K562 (cell line): ENCODE measurements around the gene KLHL6. TPM values are rescaled to one million over a fixed set of nuclear protein-coding genes. Genes with fewer than 3 reads are reported as not detected.

Experiments
- ATAC-seq: fragments of 200-7000 bp; cut with Tn5 transposase; 3 replicates; pipeline ENCODE4 v1.9.1; 2020; ENCODE audit warnings: moderate library complexity
- BruUV-seq: library from RNA; stranded (reverse); fragments of 400-500 nt; replicated peaks from 2 replicates; lab custom pipeline; 2021; lab: Mats Ljungman, UMichigan
- CTCF ChIA-PET: fragments of 300-600 bp; formaldehyde crosslinking; extraction: SDS; loops from one replicate; lab custom pipeline; 2021; ENCODE audit warnings: low intra/inter-chr PET ratio; lab: Yijun Ruan, JAX
- POLR2A ChIA-PET: fragments of 300-600, 350-650 bp; sonication (Branson Sonifier 250); formaldehyde crosslinking; extraction: SDS; loops from one replicate; lab custom pipeline; 2021; ENCODE audit warnings: antibody characterized with exemption, inconsistent platforms; lab: Yijun Ruan, JAX
- DNase-seq, 4 experiments: peaks; one replicate each; pipeline versions ENCODE4 v3.0.0 to v3.0.0-alpha.2; 2011 to 2018; ENCODE audit warnings: low spot score in 3 of 4, mixed read lengths in 3 of 4; ENCODE audit errors: extremely low read depth in 1 of 4
- FAIRE-seq: peaks from 2 replicates; lab custom pipeline; 2011; peaks lifted over from hg19 to GRCh38; lab: Jason Lieb, UNC
- H2AFZ ChIP-seq: 2 replicates; pipeline ENCODE4 v1.6.0; 2011; ENCODE audit warnings: low read depth, low read length, control low read depth, inconsistent platforms
- H3K27ac ChIP-seq: fragments of 200-600 bp; 3 replicates; pipeline ENCODE4 v1.8.0; 2011; ENCODE audit warnings: low read depth, mild to moderate bottlenecking, control low read depth, inconsistent platforms, low read length, moderate library complexity, mixed read lengths; ENCODE audit errors: extremely low read depth
- H3K27me3 ChIP-seq, 2 experiments: fragments of 300-600 bp in 1 of 2; 2 replicates in 1 of 2; 3 replicates in 1 of 2; pipeline versions ENCODE4 v1.6.0 to v1.8.0; 2011; ENCODE audit warnings: inconsistent platforms in 2 of 2, low read length in 2 of 2, mild to moderate bottlenecking in 1 of 2, mixed read lengths in 1 of 2, moderate library complexity in 1 of 2; ENCODE audit not compliant: control insufficient read depth in 2 of 2, insufficient read depth in 2 of 2
- H3K36me3 ChIP-seq: fragments of 300-600 bp; 3 replicates; pipeline ENCODE4 v1.8.0; 2011; ENCODE audit warnings: mild to moderate bottlenecking, low read length, inconsistent platforms; ENCODE audit not compliant: control insufficient read depth, insufficient read depth
- H3K4me1 ChIP-seq, 2 experiments: fragments of 200-600 bp in 1 of 2; replicated peaks in 1 of 2; 2 replicates in 1 of 2; 3 replicates in 1 of 2; pipeline versions ENCODE4 v1.5.1 to v1.8.0; 2011; ENCODE audit warnings: inconsistent platforms in 2 of 2, low read length in 2 of 2, mild to moderate bottlenecking in 1 of 2, mixed read lengths in 1 of 2, moderate library complexity in 1 of 2; ENCODE audit not compliant: control insufficient read depth in 2 of 2, insufficient read depth in 2 of 2
- H3K4me2 ChIP-seq: 2 replicates; pipeline ENCODE4 v1.6.1; 2011; ENCODE audit warnings: low read length, control low read depth, inconsistent platforms, mixed read lengths; ENCODE audit not compliant: insufficient read depth
- H3K4me3 ChIP-seq: fragments of 200-600 bp; sonication (generic), shearing (Covaris generic); 2 replicates; pipeline ENCODE4 v1.5.1; 2016; ENCODE audit warnings: control low read depth, inconsistent platforms
- H3K79me2 ChIP-seq: fragments of 200-600 bp; 3 replicates; pipeline ENCODE4 v1.8.0; 2011; ENCODE audit warnings: low read length, inconsistent platforms; ENCODE audit not compliant: control insufficient read depth, insufficient read depth
- H3K9ac ChIP-seq, 2 experiments: 2 replicates each; pipeline versions ENCODE4 v1.6.0 to v1.6.1; 2011; ENCODE audit warnings: low read depth in 2 of 2, low read length in 2 of 2, control low read depth in 1 of 2, inconsistent platforms in 1 of 2, mild to moderate bottlenecking in 1 of 2, mixed read lengths in 1 of 2; ENCODE audit not compliant: insufficient read depth in 1 of 2
- H3K9me1 ChIP-seq: one replicate; pipeline ENCODE4 v1.6.0; 2011; ENCODE audit warnings: inconsistent platforms, mild to moderate bottlenecking, low read length, moderate library complexity; ENCODE audit not compliant: control insufficient read depth, insufficient read depth
- H3K9me3 ChIP-seq: replicated peaks from 2 replicates; pipeline ENCODE4 v1.5.1; 2011; ENCODE audit warnings: low read depth, low read length, inconsistent platforms; ENCODE audit not compliant: control insufficient read depth, insufficient read depth
- H4K20me1 ChIP-seq: replicated peaks from 2 replicates; pipeline ENCODE4 v1.6.1; 2011; ENCODE audit warnings: low read length, inconsistent platforms, mixed read lengths; ENCODE audit not compliant: control insufficient read depth, insufficient read depth
- ATF3 ChIP-seq, 2 experiments: fragments of 450-650 bp in 1 of 2; sonication (generic) in 1 of 2; formaldehyde crosslinking in 1 of 2; IDR thresholded peaks in 1 of 2; conservative IDR thresholded peaks in 1 of 2; 2 replicates each; pipeline versions ENCODE4 v1.6.1 to v1.8.1; 2016 to 2023; ENCODE audit warnings: mild to moderate bottlenecking in 2 of 2, moderate library complexity in 2 of 2, inconsistent platforms in 1 of 2, missing genetic modification reagents in 1 of 2
- DPF2 ChIP-seq: fragments of 450-650 bp; IDR thresholded peaks from 2 replicates; pipeline ENCODE4 v1.6.1; 2016
- ELF1 ChIP-seq: fragments of 200-800 bp; sonication (Bioruptor generic); IDR thresholded peaks from 2 replicates; pipeline ENCODE4 v1.6.1; 2016; ENCODE audit warnings: missing genetic modification characterization, missing compliant biosample characterization
- HCFC1 ChIP-seq: IDR thresholded peaks from 2 replicates; pipeline ENCODE4 v1.6.1; 2012; ENCODE audit warnings: low read depth, low read length, improper control_type of control experiment
- RNF2 ChIP-seq: sonication (generic); IDR thresholded peaks from 2 replicates; pipeline ENCODE4 v1.6.1; 2016
- SRSF3 ChIP-seq: fragments of 200-400 bp; formaldehyde crosslinking; IDR thresholded peaks from 2 replicates; pipeline ENCODE4 v1.6.1; 2016; ENCODE audit warnings: mild to moderate bottlenecking, low read length, moderate library complexity; ENCODE audit not compliant: insufficient read depth
- TCF7 ChIP-seq: sonication (generic); IDR thresholded peaks from 2 replicates; pipeline ENCODE4 v1.6.1; 2016; ENCODE audit warnings: antibody characterized with exemption, borderline replicate concordance
- ZNF146 ChIP-seq: IDR thresholded peaks from one replicate; pipeline ENCODE4 v1.6.1; 2018; ENCODE audit warnings: missing compliant biosample characterization; ENCODE audit not compliant: unreplicated experiment
- ZNF644 ChIP-seq: fragments of 200-800 bp; sonication (Bioruptor generic); IDR thresholded peaks from 2 replicates; pipeline ENCODE4 v1.6.1; 2016; ENCODE audit warnings: low read depth, missing genetic modification characterization, missing compliant biosample characterization
- ZSCAN32 ChIP-seq: fragments of 450-650 bp; formaldehyde crosslinking; IDR thresholded peaks from 2 replicates; pipeline ENCODE4 v1.4.0; 2020; ENCODE audit warnings: mild to moderate bottlenecking, moderate library complexity
- WGBS: fragments of 100-300 bp; shearing (Covaris generic); methylation state at CpG from one replicate; pipeline ENCODE4 v1.1.6; 2016; ENCODE audit warnings: low coverage, mixed read lengths; ENCODE audit not compliant: insufficient coverage; ENCODE audit errors: missing lambda C conversion rate; 5-methylcytosine and 5-hydroxymethylcytosine counted together
- in situ Hi-C: fragments of 300-500 bp; cut with MboI; formaldehyde crosslinking; loops from 4 replicates; pipeline ENCODE4 v1.15.0; 2018; ENCODE audit warnings: inconsistent platforms, mixed read lengths
- intact Hi-C: fragments of 100-400 bp; cut with micrococcal nuclease; formaldehyde crosslinking; loops from 2 replicates; pipeline ENCODE4 v1.14.2; 2022
- polyA plus RNA-seq, 8 experiments: library from polyadenylated mRNA; depleted of rRNA in 4 of 8; stranded (reverse) in 5 of 8; unstranded in 3 of 8; fragments of >200 nt; fragmentation: Nextera tagmentation in 2 of 8; fragmentation: Illumina TruSeq in 1 of 8; extraction: Ambion mirVana in 2 of 8; extraction: Trizol in 1 of 8; gene quantifications; 2 replicates each; pipeline versions ENCODE4 v1.2.1 to v1.2.3, GENCODE V29; 2011 to 2014; ENCODE audit warnings: inconsistent platforms in 1 of 8, missing spikeins in 1 of 8
- total RNA-seq, 7 experiments: library from RNA; depleted of rRNA in 6 of 7; stranded (reverse); fragments of >200 nt in 6 of 7; fragmentation: Illumina TruSeq in 2 of 7; extraction: Trizol in 2 of 7; gene quantifications; 2 replicates each; pipeline versions ENCODE4 v1.2.1 to v1.2.3, GENCODE V29; 2011 to 2021; ENCODE audit warnings: low replicate concordance in 1 of 7
- TF ChIP-seq, protein P1 (sequence below): fragments of 450-650 bp; IDR thresholded peaks from 2 replicates; pipeline ENCODE4 v1.6.1; 2017; ENCODE audit warnings: mild to moderate bottlenecking, moderate library complexity
- TF ChIP-seq, protein P2 (sequence below): fragments of 450-650 bp; IDR thresholded peaks from 2 replicates; pipeline ENCODE4 v1.6.1; 2016; ENCODE audit warnings: mild to moderate bottlenecking

Gene KLHL6
- total and polyA plus RNA-seq, 9 of the 15 experiments (the other 6 are each of a cell fraction or from before 2014, with no cell fraction given), result 0.18 to 2.1 (median 1.4) TPM

- Histone ChIP-seq H3K9ac (no peak overlapping the region), H3K36me3 (no peaks in the 10 kb centered on the region), H3K9me1 (no peaks in the 10 kb centered on the region), H3K4me2 (no peak overlapping the region), H3K9me3 (peaks cover 13% of the 10 kb centered on the region), H3K79me2 (no peaks in the 10 kb centered on the region), H3K27ac (no peak overlapping the region), H2AFZ (peak overlapping the region; percentile 72), H4K20me1 (no peaks in the 10 kb centered on the region), H3K27me3 (no peaks in the 10 kb centered on the region), H3K4me1 (peaks cover 4 to 42% of the 10 kb centered on the region in 2 experiments; a peak in 4 of 5 replicates), H3K4me3 (no peak overlapping the region)
- 51% methylated on average over 3 of the region's 3 CpGs for WGBS
- in situ Hi-C loops (no loop called here), intact Hi-C loops (no loop called here)
- no peak for ATAC-seq
- ChIA-PET CTCF (no interaction called here), POLR2A (interaction anchor here (0.7 kb wide), 2 partner anchors 9 to 29 kb away, joined by 3 read pairs; no protein-coding TSS in a partner anchor)
- no TSS peak for BruUV-seq
- no peak for FAIRE-seq
- TF ChIP-seq ZNF644 (no peak), ZSCAN32 (no peak), RNF2 (no peak), TCF7 (no peak), ELF1 (no peak)
- no peak for DNase-seq
Observed at GRCh38 chr3:183439515-183439914, 116.0 kb downstream of the KLHL6 start.

DNA sequence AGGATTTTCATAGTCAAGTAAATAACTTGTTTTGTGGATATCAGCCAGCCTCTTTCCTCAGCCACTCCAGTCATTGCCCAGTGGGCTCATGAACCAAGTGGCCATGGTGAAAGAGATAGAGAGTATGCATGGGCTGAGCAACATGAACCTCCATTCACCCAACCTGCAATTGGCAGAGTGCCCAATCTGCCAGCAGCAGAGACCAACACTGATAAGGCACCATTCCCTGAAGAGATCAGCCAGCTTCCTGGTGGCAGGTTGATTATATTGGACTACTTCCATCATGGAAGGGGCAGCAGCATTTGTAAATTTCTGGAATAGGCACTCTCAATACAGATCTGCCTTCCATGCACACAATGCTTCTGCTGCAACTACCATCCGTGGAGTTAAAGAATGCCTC is 116.8 kb downstream of the KLHL6 start:
- intact Hi-C loops (no loop called here), in situ Hi-C loops (no loop called here)
- H3K27me3 ChIP-seq, result no peaks in the 10 kb centered on the region
- ChIA-PET CTCF (no interaction called here), POLR2A (interaction anchor here (3.2 kb wide), 1 partner anchor 10 kb away, joined by 19 read pairs; no protein-coding TSS in a partner anchor)
- H3K27ac ChIP-seq, result no peak overlapping the region
- no peaks in the 10 kb centered on the region for H3K36me3 ChIP-seq
- H3K9me1 ChIP-seq, result no peaks in the 10 kb centered on the region
- no peak; the same call in 2 of the 3 replicates for ATAC-seq
- FAIRE-seq, result no peak
- peaks cover 6% of the 10 kb centered on the region for H3K9me3 ChIP-seq
- 0 out of 4 replicates have a peak overlapping the region, but pooled peaks of 1 of the 2 experiments have one; percentile 20 for H3K9ac ChIP-seq
- 8% methylated on average over 1 of the region's 1 CpG for WGBS
- no peaks in the 10 kb centered on the region for H3K79me2 ChIP-seq
- no TSS peak for BruUV-seq
- H3K4me1 ChIP-seq, result peaks cover 4 to 44% of the 10 kb centered on the region in 2 experiments; a peak in 4 of 5 replicates
- H4K20me1 ChIP-seq, result no peaks in the 10 kb centered on the region
- peak overlapping the region; percentile 44 for H3K4me2 ChIP-seq
- peak overlapping the region; percentile 72; the same call in 1 of the 2 replicates for H2AFZ ChIP-seq
- no peak overlapping the region for H3K4me3 ChIP-seq
- peak in 1 of 4 experiments; percentile 56 for DNase-seq
- TF ChIP-seq DPF2, result no peak
- no peak for TF ChIP-seq ZNF146 (CRISPR knock-in tag)
- no peak for TF ChIP-seq SRSF3
- TF ChIP-seq, protein P1, sequence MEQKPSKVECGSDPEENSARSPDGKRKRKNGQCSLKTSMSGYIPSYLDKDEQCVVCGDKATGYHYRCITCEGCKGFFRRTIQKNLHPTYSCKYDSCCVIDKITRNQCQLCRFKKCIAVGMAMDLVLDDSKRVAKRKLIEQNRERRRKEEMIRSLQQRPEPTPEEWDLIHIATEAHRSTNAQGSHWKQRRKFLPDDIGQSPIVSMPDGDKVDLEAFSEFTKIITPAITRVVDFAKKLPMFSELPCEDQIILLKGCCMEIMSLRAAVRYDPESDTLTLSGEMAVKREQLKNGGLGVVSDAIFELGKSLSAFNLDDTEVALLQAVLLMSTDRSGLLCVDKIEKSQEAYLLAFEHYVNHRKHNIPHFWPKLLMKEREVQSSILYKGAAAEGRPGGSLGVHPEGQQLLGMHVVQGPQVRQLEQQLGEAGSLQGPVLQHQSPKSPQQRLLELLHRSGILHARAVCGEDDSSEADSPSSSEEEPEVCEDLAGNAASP, result no peak
- TF ChIP-seq HCFC1, result no peak
- TF ChIP-seq, protein P2, sequence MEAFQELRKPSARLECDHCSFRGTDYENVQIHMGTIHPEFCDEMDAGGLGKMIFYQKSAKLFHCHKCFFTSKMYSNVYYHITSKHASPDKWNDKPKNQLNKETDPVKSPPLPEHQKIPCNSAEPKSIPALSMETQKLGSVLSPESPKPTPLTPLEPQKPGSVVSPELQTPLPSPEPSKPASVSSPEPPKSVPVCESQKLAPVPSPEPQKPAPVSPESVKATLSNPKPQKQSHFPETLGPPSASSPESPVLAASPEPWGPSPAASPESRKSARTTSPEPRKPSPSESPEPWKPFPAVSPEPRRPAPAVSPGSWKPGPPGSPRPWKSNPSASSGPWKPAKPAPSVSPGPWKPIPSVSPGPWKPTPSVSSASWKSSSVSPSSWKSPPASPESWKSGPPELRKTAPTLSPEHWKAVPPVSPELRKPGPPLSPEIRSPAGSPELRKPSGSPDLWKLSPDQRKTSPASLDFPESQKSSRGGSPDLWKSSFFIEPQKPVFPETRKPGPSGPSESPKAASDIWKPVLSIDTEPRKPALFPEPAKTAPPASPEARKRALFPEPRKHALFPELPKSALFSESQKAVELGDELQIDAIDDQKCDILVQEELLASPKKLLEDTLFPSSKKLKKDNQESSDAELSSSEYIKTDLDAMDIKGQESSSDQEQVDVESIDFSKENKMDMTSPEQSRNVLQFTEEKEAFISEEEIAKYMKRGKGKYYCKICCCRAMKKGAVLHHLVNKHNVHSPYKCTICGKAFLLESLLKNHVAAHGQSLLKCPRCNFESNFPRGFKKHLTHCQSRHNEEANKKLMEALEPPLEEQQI, result no peak
- TF ChIP-seq ATF3 (IDR thresholded peaks at IDR 0.05), result no peak
- TF ChIP-seq ATF3 (CRISPR knock-in tag; conservative IDR thresholded peaks at IDR 0.05), result no peak
